HG03175 (cell line): Measurements from ENCODE around the gene KIF6.

Experiments used
- ATAC-seq: cut with Tn5 transposase; IDR thresholded peaks from one replicate; pipeline ENCODE4 v1.9.1; 2021; ENCODE audit warnings: mild to moderate bottlenecking, moderate library complexity; ENCODE audit not compliant: unreplicated experiment

The KIF6 gene

DNA sequence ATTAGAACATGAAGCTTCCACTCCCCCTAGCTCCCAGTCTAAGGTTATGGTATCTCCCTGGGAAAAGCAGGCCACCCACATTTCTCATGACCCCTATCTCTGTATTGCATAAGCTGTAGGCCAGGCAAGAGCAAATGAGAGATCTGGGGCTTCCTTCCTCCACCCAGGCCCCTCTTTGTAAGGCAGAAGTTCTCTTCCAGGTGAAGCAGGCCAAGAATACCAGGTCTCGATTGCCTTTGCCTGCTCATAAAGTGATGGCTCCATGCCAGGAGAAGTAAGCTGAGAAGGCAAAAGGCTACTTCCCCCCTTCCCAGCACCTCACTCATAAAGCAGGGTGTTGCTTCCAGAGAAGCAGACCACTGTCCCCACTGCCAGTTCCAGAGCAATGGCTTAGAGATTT, 258.6 kb downstream of the KIF6 start:
- ATAC-seq = no peak

DNA sequence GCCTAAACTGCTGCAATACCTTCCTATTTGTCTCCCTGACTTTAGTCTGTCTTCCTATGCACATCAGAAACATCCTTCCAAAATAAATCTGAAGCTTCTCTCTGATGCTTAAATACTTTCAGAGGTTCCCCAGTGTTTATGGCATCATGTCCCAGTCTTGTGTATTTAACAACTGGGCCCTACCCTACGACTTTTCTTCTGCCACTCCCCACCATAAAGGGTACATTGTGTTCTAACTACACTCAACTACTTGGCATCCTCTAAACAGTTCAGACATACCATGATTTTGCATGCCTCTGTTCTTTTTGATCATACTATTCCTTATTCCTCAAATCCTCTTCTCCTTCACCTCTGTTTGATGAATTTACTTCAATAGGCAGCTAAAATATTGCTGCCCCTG, 259.7 kb downstream of the KIF6 start:
- no peak for ATAC-seq

DNA sequence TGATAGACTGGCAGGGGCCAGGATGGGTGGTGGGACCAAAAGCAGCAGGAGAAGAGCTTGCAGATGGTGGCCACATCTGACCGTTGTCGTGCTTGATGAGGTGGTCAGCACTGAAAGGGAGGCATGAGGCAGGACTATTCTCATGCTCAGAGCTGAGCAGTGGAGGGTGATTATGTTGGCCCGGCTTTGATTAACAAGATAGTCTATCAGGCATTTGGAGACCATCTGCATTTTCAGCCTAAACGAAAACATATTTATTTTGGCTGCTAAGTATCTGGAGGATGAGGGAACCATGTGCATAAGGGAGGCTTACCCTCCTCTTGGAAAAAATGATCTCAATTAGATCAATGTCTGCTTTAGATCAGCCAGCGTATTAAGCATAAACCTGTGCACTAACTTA, 261.1 kb downstream of the KIF6 start:
- ATAC-seq = no peak

GRCh38 chr6:39453956-39454524, 271.2 kb downstream of the KIF6 start:
- no peak for ATAC-seq

- no peak for ATAC-seq
Measured at GRCh38 chr6:39453241-39453640, 272.0 kb downstream of the KIF6 start.

GRCh38 chr6:39452306-39453145, 272.7 kb downstream of the KIF6 start:
- no peak for ATAC-seq

DNA sequence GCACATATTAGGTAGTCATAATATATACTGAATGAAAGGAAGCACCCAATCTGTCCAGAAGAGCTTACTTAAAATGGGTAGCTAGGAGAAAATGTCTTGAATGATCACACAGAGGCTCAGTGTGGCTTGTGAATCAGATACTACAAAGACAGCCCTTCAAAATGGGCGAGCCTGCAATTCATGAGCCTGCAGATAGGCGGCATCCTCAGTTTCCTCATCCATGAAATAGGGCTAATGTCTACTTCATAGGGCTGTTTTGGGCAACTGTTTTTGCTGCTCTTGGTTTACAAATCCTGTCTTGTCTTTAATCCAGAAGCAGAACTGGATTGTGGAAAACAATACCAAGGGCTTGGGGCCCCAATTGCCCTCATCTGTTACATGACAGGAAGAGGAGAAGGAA, 273.4 kb downstream of the KIF6 start:
- ATAC-seq = no peak

GRCh38 chr6:39449022-39449421, 276.2 kb downstream of the KIF6 start:
- no peak for ATAC-seq

DNA sequence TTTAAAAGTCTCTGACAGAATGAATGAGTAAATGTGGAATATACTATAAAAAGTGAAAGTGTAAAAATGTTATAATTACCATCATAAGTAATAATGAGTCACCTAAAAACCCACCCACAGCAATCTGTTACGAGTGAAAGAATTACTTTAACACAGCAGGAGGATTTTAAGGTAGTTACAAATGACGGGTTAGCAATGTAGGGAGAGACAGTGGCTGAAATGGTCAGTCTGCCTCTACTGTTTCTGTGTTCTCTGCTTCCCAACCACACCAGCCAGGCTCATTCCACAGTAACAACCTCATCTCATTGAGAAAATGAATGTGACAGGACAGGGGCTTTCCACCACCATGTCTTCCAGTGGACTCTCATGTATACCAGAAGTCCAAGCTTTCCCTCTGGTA, 278.3 kb downstream of the KIF6 start:
- no peak for ATAC-seq

- no peak for ATAC-seq
Measured at GRCh38 chr6:39445667-39446066, 279.5 kb downstream of the KIF6 start.

DNA sequence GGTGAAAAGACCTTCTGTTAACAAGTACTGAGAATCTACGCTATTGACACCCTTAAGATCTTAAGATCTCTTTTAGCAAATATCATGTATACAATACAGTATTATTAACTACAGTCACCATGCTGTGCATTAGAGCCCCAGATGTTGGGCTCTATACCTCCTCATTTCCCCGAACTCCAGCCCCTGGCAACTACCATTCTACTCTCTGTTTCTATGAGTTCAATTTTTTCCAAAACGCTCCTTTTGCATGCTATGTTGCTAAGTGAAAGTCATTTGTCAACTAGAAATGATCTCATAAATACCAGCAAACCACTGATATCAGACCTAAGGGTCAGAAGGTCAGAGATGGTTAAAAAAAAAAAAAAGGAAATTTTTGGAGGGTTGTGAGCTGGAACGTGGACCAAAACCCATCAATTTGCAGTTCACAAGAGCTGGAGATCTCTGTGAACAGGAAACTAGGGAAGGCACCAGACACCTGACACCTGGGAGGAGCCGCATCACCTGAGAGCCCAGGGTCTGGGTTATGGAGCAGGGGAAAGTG, 280.7 kb downstream of the KIF6 start:
- no peak for ATAC-seq

- ATAC-seq = no peak
Measured at GRCh38 chr6:39441986-39442385, 283.2 kb downstream of the KIF6 start.

GRCh38 chr6:39441301-39441700, 283.9 kb downstream of the KIF6 start:
- ATAC-seq = no peak

DNA sequence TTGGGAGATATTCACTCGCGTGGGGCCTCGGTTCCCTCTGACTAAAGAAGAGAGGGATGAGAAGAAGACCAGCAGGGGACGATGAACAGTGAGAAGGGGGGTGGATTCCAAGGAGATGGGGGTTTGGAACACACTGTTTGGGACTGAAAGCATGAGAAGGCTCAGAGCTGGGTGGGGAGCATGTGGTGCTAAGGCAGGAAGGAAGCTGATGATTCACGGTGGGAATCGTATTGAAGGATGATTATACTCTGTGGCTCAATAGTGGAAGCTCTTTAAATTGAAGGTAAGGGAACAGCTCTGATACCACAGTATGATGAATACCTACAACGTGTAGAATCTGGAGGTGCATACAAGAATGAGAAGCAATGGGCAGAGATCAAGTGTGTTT, 285.2 kb downstream of the KIF6 start:
- ATAC-seq = no peak

- ATAC-seq = no peak
Measured at GRCh38 chr6:39439342-39440038, 285.7 kb downstream of the KIF6 start.

DNA sequence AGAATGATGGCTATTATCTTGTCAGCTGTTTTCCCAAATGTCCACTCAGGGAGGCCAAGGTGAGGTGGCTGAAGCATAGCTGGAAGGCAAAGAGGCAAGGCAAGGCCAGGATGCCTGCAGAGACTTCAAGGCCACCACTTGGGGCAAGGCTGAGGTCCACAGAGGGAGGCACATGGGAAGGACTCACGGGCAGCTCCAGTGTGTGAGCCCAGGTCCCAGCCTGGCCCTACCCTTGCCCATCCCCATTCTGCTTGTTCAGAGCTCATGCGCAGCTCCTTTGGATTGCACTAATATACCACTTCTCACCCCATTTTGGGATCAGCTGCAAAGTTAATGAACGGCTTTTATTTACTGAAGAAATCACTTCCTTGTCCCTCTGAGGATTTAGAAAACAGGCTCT, 291.6 kb downstream of the KIF6 start:
- ATAC-seq = no peak

DNA sequence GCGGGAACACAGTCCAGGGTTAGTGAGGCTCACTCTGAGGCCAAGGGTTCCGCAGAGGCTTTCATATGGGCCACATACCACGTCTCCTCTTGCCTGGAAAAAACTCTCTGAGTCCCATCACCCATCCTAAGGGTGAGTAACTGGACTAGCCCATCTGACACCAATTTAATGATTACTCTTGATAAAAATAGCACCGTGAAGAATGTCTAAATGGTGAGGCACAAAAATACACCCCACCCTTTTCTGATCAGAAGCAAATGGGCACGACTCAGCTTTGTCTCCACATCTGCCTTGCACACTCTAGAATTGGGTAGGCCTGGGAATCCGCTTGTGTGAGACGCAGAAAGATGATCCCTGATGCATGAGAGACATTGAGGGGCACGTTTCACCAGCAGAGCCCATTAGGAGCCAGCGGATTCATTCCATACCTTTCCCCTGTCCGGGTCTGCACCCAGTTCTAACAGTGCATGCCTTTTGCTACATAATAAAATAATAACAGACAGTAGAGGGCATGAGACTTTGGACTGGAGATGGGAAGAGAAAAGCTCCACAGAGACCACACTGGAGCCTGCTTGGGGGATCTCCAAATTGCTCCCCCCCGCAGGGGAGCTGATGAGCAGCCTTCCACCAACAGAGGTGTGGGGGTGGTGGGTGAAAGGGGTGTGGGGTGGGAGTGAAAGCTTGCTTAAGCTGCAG, 292.7 kb downstream of the KIF6 start:
- no peak for ATAC-seq

DNA sequence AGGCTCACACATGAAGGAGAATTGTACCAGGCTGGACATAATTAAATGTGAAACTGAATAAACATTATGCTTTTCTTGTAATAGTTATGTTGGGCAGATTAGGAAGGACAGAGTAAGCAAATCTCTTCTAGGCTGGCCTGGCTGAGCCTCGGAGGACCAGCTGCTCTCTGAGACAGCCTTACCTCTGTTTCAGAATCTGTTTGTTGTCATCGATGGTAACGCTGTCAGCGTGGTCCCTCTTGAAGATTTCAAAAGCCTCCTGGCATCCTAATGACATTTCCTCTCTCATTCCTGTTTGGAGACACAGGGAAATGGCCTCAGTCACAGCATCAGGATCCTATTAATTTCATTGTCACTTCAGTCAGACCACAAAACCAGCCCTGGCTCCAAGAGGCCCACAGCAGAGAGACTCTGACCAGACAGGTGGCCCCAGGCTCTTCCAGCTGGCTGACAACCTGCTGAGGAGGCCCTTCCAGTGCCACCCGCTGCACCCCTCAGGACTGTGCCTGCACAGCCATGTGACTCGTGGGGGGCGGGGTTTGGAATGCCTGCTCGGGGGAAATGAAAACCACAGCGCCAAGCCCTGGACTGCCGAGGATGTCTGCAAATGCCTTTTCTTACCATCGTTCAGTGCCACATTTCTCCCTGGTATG, 294.2 kb downstream of the KIF6 start:
- no peak for ATAC-seq

GRCh38 chr6:39430446-39430845, 294.8 kb downstream of the KIF6 start:
- no peak for ATAC-seq

GRCh38 chr6:39428816-39429215, 296.4 kb downstream of the KIF6 start:
- ATAC-seq = no peak

DNA sequence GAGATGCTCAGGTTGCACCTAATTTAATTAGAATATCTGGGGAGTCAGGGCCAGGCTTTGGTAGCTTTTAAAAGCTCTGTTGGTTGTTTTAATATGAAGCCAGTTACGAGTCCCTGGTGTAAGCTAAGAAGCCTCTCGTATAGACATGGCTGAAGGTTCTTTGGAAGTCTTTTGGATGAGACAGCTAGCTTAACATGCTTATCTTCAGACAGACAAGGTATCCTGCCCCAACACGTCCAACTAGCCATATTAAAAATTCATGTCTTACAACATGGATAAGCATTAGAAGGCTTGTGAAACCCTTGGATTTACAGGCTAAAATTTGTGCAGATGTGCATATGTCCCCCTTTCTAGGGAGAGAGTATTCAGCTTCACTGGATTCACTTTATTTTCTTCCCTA, 297.1 kb downstream of the KIF6 start:
- no peak for ATAC-seq
